HEK293T (cell line): Measurements from ENCODE around the gene AXIN2.

Experiments used
- CTBP1 ChIP-seq: fragments of 450-650 bp; IDR thresholded peaks from 2 replicates; pipeline ENCODE4 v1.6.1; 2016; ENCODE audit warnings: borderline replicate concordance
- ELF4 ChIP-seq: fragments of 450-650 bp; IDR thresholded peaks from 2 replicates; pipeline ENCODE4 v1.6.1; 2017; ENCODE audit warnings: antibody characterized with exemption
- FOXA1 ChIP-seq: fragments of 450-650 bp; IDR thresholded peaks from 2 replicates; pipeline ENCODE4 v1.6.1; 2016; ENCODE audit warnings: mild to moderate bottlenecking
- FOXM1 ChIP-seq: fragments of 450-650 bp; IDR thresholded peaks from 2 replicates; pipeline ENCODE4 v1.6.1; 2017; ENCODE audit warnings: mild to moderate bottlenecking, borderline replicate concordance
- HDGF ChIP-seq: fragments of 450-650 bp; IDR thresholded peaks from 2 replicates; pipeline ENCODE4 v1.6.1; 2017; ENCODE audit warnings: antibody characterized with exemption, borderline replicate concordance
- LEF1 ChIP-seq: fragments of 450-650 bp; IDR thresholded peaks from 2 replicates; pipeline ENCODE4 v1.6.1; 2017; ENCODE audit warnings: mild to moderate bottlenecking, borderline replicate concordance
- SP1 ChIP-seq: fragments of 450-650 bp; IDR thresholded peaks from 2 replicates; pipeline ENCODE4 v1.6.1; 2017
- TARDBP ChIP-seq: fragments of 450-650 bp; IDR thresholded peaks from 2 replicates; pipeline ENCODE4 v1.6.1; 2016

- TF ChIP-seq FOXA1, result no peak
- TF ChIP-seq SP1, result no peak
- TF ChIP-seq CTBP1, result no peak
- TF ChIP-seq LEF1, result no peak
- TF ChIP-seq HDGF, result no peak
- no peak for TF ChIP-seq TARDBP
- no peak for TF ChIP-seq ELF4
- no peak for TF ChIP-seq FOXM1
Observed at GRCh38 chr17:65482201-65482600, 79.2 kb downstream of the AXIN2 start.
